Body of pancreas (tissue), 4 donors: ENCODE data around the gene VGLL1.

Experiments used
- CTCF ChIP-seq, 7 experiments: fragments of 450-650 bp in 4 of 7; fragments of 200-600 bp in 3 of 7; sonication (generic) in 3 of 7; IDR thresholded peaks; one replicate each; pipeline ENCODE4 v1.5.1; 2016 to 2019; ENCODE audit warnings: antibody characterized with exemption in 7 of 7
- POLR2A ChIP-seq, 3 donors: fragments of 450-650 bp; IDR thresholded peaks; one replicate each; pipeline ENCODE4 v1.6.1; 2016; ENCODE audit warnings: antibody characterized with exemption in 3 of 3, mild to moderate bottlenecking in 2 of 3

- no peak for TF ChIP-seq CTCF (IDR thresholded peaks at IDR 0.05)
- no peak for TF ChIP-seq POLR2A (IDR thresholded peaks at IDR 0.05)
Observed at GRCh38 chrX:136546371-136546781, 14.4 kb downstream of the VGLL1 start.
